ENCODE measurements around the gene CTXND1.

CTXND1 gene

DNA sequence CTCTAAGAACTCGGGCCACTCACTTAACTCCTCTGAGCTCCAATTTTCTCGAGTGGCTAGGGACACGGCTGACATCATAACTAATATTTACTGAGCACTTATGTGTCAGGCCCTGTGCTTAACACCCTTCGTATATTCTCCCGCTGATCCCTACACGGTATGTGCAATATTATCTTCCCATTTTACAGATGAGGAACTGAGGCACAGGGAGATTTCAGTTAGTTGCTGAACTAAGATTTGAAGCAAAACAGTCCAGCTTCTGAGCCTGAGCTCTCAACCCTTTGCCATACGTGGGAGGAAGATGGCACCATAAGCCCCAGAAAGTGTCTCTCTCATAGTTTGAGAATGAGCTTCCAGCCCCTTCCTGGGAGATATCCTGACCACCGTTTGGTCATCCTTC is 79.6 kb downstream of the CTXND1 start (continued):
- TF ChIP-seq ZBTB21 (tag by site-specific recombination; IDR thresholded peaks at IDR 0.05), result no peak

DNA sequence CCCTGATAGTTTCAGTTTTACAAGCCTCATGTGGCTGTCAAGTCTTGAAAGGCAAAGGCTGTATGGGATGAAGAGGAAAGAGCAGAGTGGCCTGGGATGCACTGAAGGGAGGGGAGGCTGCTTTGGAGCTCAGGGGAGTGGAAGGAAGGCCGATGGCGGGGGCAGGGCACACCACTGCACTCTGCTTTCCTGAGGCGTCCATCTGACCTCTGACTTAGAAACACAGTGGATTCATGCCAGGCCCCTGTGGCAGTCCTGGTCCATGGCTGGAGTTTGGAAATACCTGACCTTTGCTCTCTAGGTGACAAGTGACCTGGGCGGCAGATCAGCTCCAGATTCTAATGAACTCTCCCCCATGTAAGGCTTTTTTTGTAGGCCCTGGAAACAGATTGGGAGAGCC is 80.2 kb downstream of the CTXND1 start:
- no peak for TF ChIP-seq ZNF423 (tag by site-specific recombination; IDR thresholded peaks at IDR 0.05)
- TF ChIP-seq ZSCAN23 (tag by site-specific recombination; IDR thresholded peaks at IDR 0.05), result no peak
- no peak for TF ChIP-seq ZNF529 (tag by site-specific recombination; IDR thresholded peaks at IDR 0.05; ENCODE audit: insufficient replicate concordance)
- no peak for TF ChIP-seq WT1 (tag by site-specific recombination; IDR thresholded peaks at IDR 0.05)
- TF ChIP-seq ZIC2 (tag by site-specific recombination; IDR thresholded peaks at IDR 0.05), result no peak
- TF ChIP-seq ZNF37A (tag by site-specific recombination; IDR thresholded peaks at IDR 0.05), result no peak
- no peak for TF ChIP-seq ZNF777 (tag by site-specific recombination; IDR thresholded peaks at IDR 0.05; ENCODE audit: borderline replicate concordance)
- TF ChIP-seq ZNF514 (tag by site-specific recombination; IDR thresholded peaks at IDR 0.05), result no peak
- no peak for TF ChIP-seq ZNF561 (tag by site-specific recombination; IDR thresholded peaks at IDR 0.05; ENCODE audit: borderline replicate concordance)
- TF ChIP-seq ZFP37 (tag by site-specific recombination; IDR thresholded peaks at IDR 0.05), result no peak
- no peak for TF ChIP-seq ZNF623 (tag by site-specific recombination; IDR thresholded peaks at IDR 0.05)
- TF ChIP-seq ZNF624 (tag by site-specific recombination; IDR thresholded peaks at IDR 0.05), result no peak
- Histone ChIP-seq H3K4me3 (ENCODE audit: low read depth, low read length) (no peak overlapping the region), H3K4me1 (ENCODE audit: control insufficient read depth, insufficient read depth, low read length) (no peaks in the 10 kb centered on the region), H3K36me3 (ENCODE audit: control insufficient read depth in 2 of 2, insufficient read depth in 1 of 2, low read length in 2 of 2) (peaks cover 0 to 31% of the 10 kb centered on the region in 2 experiments; a peak in 2 of 3 replicates), H3K27ac (ENCODE audit: extremely low read depth, low read depth, low read length) (no peak overlapping the region), H3K9me3 (ENCODE audit: control insufficient read depth, insufficient read depth, low read depth, low read length) (no peaks in the 10 kb centered on the region)
- CTCF ChIA-PET, result interaction anchor here (0.6 to 2.0 kb wide), 10 partner anchors 8 to 832 kb away, joined by 3 to 5 read pairs (median 4); no protein-coding TSS in a partner anchor
- POLR2A ChIA-PET, result no interaction called here

DNA sequence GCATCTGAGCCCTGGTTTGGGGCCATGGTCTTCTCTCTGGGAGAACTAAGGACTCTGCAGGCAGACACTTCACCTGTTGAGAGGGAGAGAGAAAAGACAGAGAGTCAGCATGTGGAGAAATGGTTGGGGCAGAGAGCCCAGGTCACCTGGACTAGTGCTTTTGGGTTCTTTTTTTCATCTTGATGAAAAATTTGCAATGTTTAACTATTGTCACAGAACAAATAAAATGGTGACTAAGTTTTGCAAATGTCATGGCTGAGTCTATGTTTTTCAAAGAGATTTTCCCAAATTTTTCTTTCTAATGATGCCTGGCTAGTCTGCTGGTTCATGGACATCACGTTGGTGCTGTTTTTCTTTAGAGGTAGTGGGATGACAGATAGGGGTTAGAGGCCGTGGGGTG is 81.4 kb downstream of the CTXND1 start:
- Histone ChIP-seq H3K4me1 (ENCODE audit: control insufficient read depth, insufficient read depth, low read length) (no peaks in the 10 kb centered on the region), H3K36me3 (ENCODE audit: control insufficient read depth in 2 of 2, insufficient read depth in 1 of 2, low read length in 2 of 2) (peaks cover 0 to 29% of the 10 kb centered on the region in 2 experiments; a peak in 2 of 3 replicates), H3K27ac (ENCODE audit: extremely low read depth, low read depth, low read length) (no peak overlapping the region), H3K4me3 (ENCODE audit: low read depth, low read length) (no peak overlapping the region), H3K9me3 (ENCODE audit: control insufficient read depth, insufficient read depth, low read depth, low read length) (no peaks in the 10 kb centered on the region)
- CTCF ChIA-PET, result interaction anchor here (0.7 kb wide), 1 partner anchor 25 kb away, joined by 3 read pairs; no protein-coding TSS in a partner anchor
- TF ChIP-seq ZNF658 (tag by site-specific recombination; IDR thresholded peaks at IDR 0.05) (no peak), ZNF248 (tag by site-specific recombination; IDR thresholded peaks at IDR 0.05) (no peak), ZNF239 (tag by site-specific recombination; IDR thresholded peaks at IDR 0.05) (no peak), ZNF16 (tag by site-specific recombination; IDR thresholded peaks at IDR 0.05; ENCODE audit: low read depth) (no peak), OVOL3 (tag by site-specific recombination; IDR thresholded peaks at IDR 0.05) (no peak), ZNF654 (tag by site-specific recombination; IDR thresholded peaks at IDR 0.05; ENCODE audit: low read depth) (no peak), ZNF701 (tag by site-specific recombination; IDR thresholded peaks at IDR 0.05) (no peak), ZNF174 (tag by site-specific recombination; IDR thresholded peaks at IDR 0.05) (no peak), ZNF830 (tag by site-specific recombination; IDR thresholded peaks at IDR 0.05; ENCODE audit: low read depth) (no peak), MZF1 (tag by site-specific recombination; IDR thresholded peaks at IDR 0.05; ENCODE audit: borderline replicate concordance) (no peak), ZNF433 (tag by site-specific recombination; IDR thresholded peaks at IDR 0.05; ENCODE audit: low read depth) (no peak), ZNF24 (tag by site-specific recombination; IDR thresholded peaks at IDR 0.05) (no peak)
- TF ChIP-seq, protein P1, sequence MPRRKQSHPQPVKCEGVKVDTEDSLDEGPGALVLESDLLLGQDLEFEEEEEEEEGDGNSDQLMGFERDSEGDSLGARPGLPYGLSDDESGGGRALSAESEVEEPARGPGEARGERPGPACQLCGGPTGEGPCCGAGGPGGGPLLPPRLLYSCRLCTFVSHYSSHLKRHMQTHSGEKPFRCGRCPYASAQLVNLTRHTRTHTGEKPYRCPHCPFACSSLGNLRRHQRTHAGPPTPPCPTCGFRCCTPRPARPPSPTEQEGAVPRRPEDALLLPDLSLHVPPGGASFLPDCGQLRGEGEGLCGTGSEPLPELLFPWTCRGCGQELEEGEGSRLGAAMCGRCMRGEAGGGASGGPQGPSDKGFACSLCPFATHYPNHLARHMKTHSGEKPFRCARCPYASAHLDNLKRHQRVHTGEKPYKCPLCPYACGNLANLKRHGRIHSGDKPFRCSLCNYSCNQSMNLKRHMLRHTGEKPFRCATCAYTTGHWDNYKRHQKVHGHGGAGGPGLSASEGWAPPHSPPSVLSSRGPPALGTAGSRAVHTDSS (tag by site-specific recombination; IDR thresholded peaks at IDR 0.05), result no peak
- TF ChIP-seq, protein P2, sequence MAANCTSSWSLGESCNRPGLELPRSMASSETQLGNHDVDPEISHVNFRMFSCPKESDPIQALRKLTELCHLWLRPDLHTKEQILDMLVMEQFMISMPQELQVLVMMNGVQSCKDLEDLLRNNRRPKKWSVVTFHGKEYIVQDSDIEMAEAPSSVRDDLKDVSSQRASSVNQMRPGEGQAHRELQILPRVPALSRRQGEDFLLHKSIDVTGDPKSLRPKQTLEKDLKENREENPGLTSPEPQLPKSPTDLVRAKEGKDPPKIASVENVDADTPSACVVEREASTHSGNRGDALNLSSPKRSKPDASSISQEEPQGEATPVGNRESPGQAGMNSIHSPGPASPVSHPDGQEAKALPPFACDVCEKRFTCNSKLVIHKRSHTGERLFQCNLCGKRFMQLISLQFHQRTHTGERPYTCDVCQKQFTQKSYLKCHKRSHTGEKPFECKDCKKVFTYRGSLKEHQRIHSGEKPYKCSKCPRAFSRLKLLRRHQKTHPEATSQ (tag by site-specific recombination; IDR thresholded peaks at IDR 0.05), result no peak
- POLR2A ChIA-PET, result no interaction called here

Data from HEK293 (cell line).